GM03348 (cell line): ENCODE measurements around the gene CORIN.
"Not testable (repeated sequence)": the region's sequence is repeated elsewhere in the genome, so short reads cannot be mapped to it uniquely, and the experiment has no call there.

Experiments
- DNase-seq: peaks from one replicate; pipeline ENCODE4 v3.0.0; 2012; ENCODE audit warnings: low spot score

CORIN gene

DNA sequence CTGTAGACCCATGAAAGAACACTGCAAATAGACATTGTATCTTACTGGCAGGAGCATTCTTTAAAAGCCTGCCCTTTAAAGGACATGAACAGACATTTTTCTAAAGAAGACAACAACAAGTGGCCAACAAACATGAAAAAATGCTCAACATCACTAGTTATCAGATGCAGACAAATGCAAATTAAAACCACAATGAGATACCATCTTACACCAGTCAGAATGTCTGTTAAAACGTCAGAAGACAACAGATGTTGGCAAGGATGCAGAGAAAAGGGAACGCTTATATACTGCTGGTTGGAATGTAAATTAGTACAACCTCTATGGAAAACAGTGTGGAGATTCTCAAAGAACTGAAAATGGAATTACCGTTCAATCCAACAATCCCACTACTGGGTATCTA, 275.6 kb downstream of the CORIN start:
- no peak for DNase-seq

DNA sequence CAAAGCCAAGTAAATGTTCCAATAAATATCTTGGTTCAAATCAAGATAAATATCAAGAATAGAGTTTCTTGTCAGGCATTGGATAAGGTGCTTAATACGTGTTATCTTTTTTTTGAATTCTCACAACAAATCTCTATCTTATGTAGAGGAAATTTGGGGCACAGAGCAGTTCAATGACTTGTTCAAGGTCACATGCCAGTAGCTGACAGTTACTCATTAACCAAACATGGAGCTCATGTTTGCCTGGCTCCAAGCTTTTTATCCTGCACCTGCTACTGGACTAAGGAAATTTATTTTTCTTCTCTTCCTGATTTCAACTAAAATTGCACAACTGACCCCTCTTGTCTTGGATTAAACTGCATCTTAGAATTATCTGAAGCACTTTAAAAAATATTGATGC, 276.5 kb downstream of the CORIN start:
- no peak for DNase-seq

DNA sequence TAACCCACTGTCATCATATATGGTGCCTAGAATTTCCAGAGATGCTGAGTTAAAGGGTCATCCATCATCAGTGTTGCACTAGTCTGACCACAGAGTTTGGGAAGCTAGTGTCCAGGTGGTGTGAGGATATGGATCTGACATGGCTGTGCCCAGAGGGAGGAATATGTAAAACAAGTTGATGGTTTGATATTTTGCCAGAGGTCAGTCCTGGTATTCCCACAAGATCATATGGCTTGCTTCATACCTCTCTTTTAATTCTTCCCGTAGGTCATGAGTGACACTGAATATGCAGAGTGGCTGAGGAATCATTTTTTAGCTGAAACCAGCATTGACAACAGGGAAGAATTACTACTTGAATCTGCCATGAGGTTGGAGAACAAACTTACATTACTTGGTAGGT, 277.2 kb downstream of the CORIN start:
- no peak for DNase-seq

DNA sequence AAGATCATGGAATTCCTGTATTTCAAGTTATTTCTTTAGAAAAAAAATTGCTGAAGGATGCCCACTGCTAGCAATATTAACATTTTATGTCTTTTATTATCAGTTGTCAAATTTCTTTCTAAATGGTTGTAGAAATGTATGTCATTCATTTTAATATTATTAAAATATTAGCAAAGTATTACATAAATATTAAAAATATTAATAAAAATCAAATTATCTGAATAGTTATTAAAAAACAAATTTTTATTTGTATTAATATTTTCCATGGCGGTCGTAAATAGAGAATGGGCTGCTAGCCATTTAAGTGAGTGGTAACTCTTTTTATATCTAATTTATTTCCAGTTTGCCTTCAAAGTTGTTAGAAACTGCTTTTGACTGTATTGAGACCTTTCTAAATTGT, 280.6 kb downstream of the CORIN start:
- no peak for DNase-seq

DNA sequence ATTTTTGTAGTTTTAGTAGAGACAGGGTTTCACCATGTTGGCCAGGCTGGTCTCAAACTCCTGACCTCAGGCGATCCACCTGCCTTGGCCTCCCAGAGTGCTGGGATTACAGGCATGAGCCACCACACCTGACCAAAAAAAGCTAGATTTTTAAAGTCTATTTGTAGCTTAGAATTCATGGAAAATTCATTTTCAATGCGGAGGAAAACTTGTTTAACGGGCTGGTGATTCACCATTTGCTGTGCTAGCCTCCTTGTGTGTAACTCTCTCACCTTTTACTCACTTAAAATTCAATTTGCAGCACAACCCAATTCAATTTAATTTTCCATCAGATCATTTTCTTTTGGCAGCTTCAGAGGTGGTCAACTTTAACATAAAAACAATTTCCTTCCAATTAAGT, 281.9 kb downstream of the CORIN start:
- not testable (repeated sequence) for DNase-seq

DNA sequence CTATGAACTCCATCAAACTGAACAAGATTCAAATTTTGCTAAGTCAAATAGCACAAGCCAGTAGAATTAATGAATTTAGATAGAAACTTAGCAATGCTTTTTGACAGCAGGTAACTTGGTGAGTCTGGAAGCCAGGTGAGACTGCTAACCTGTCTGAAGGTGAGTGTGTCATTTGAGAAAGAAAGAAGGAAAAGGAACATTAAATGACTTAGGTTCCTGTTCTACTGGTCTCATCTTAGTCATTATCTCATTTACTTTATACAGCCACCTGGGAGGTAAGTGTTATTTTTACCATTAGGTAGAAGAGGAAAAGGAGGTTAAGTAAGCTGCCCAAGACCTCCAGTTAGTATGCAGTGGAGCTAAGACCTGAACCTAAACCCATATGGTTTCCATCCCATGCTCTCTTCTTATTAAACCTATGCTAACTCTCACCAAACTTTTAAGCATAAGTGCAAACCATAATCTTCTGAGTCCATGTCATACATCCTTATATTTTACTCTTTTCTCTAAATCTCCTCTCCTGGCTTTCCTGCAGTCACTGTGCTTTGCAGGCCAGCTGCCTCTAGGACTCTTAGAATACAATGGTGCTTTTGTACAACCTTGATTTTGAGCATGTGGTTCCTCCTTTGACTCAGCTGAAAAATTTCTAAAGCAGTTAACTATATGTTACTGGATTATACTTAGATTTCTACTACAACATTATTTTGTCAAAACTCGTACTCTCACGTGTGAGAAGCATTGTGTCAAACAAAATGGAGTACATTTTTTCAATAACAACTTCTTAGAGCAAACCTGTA, 284.3 kb downstream of the CORIN start:
- no peak for DNase-seq

DNA sequence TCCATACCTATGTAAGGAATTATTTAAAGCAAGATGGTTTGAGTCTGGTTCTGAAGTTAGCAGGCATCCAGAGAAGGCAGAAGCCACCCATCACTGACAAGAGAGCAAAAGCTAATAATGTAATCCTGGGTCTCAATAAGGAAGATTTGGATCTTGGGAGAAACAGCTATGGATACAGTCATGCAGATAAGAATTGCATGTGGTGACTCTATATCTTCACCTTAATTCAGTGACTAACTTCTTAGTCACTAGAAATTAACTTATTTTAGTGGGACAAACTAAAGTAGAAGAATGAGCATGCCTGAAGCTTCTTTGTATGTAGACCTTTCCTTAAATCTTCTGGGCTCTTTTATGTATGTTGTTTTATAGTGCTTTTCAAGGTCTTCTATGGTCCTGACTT, 286.2 kb downstream of the CORIN start:
- DNase-seq, result peak; percentile 21

DNA sequence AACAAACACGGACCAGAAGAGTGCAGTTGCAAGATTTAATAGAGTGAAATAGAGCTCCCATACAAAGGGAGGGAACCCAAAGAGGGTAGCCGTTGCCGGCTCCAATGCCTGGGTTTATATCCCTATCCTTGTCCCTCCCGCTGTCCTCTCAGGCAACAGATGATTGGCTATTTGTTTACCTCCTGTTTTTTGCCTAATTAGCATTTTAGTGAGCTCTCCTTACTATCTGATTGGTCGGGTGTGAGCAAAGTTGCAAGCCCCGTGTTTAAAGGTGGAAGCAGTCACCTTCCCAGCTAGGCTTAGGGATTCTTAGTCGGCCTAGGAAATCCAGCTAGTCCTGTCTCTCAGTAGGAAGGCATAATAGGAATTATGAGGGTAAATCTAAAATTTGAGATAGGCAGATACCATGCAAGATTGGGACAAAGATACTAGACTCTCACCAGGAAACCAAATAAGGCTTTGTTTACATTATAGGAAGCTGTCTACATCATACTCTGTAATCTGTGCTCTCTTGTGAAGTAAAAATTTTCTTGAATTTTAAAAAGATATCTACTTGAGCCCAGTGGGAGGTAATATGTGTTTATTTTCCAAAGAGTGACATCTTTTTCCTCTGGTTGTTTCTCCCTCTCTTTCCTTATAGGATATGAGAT, 286.8 kb downstream of the CORIN start:
- no peak for DNase-seq

DNA sequence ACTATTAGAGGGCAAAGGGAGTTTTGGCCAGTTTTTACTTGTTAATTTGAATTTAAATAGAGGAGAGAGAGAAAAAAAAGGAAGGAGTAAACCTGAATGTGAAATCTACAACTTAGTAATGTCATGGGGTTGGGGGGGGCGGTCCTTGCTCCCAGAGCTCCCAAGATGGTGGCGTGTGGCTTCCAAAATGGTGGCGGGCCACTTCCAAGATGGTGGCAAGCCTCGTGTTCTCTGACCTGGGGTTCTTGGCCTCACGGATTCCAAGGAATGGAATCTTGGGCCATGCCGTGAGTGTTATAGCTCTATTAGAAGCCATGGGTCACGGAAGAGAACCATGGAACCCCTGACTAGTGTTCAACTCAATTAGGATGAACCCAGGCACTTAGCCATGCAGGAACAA, 287.5 kb downstream of the CORIN start:
- DNase-seq, result not testable (repeated sequence)
